ENCODE measurements around the gene MED8.
"Not testable (repeated sequence)": the region's sequence is repeated elsewhere in the genome, so short reads cannot be mapped to it uniquely, and the experiment has no call there.

Gene MED8

GRCh38 chr1:43421976-43422750 is 32.6 kb upstream of the MED8 start:
- DNase-seq, result no peak

DNA sequence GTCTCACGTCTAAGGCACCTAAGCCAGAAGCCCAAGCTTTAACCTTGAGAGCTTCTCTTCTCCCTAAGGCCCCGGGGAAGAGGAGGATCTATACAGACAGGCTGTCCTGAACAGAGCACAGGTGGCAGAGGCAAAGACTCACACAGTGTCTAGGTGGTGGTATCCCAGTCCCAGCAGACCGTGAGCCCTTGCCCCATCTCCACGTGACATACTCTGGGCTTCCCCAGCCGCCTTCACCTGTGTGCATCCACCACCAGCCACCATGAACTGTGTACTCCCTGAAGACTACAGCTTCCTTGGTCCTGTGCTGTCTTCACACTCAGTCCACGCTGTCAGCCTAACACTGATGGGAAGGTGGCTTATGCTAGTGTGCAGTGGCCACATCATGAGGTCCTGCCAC is 31.8 kb upstream of the MED8 start:
- DNase-seq, result no peak

DNA sequence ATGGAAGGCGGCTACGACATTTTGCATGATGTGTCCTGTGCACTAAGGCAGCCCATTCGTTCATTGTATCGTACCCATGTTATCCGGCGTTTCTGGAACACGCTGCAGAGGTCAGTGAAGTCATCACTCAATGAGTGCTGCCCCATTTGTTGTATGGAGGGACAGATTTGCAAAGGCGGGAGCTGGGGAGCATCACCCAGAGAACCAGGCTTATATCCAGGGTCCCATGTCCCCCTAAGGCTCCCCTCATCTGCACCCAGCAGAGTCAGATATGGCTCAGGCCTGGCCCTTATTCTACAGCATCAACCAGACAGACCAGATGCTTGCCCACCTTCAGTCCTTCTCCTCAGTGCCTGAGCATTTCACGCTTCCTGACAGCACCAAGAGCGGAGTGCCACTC is 31.3 kb upstream of the MED8 start:
- DNase-seq, result no peak

- no peak for DNase-seq
Observed at GRCh38 chr1:43419627-43420425, 30.2 kb upstream of the MED8 start.

DNA sequence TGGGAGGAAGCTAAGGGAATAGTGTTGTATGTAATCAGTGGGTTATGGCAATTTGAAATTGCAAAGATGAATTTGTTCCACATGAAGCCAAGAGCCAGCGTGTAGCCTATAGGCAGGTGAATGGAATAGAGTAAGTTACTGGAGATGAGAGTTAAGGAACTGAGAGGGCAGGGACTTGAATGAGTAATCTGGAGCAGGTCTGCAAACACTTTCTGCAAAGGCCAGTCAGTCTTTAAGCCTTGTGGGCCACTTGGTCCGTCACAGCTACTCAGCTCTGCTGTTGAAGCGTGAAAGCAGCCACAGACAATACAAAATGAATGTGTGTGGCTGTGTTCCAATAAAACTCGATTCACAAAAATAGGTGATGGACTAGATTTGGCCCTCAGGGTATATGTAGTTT is 29.3 kb upstream of the MED8 start:
- DNase-seq, result no peak

GRCh38 chr1:43415901-43416300 is 26.3 kb upstream of the MED8 start:
- no peak for DNase-seq

DNA sequence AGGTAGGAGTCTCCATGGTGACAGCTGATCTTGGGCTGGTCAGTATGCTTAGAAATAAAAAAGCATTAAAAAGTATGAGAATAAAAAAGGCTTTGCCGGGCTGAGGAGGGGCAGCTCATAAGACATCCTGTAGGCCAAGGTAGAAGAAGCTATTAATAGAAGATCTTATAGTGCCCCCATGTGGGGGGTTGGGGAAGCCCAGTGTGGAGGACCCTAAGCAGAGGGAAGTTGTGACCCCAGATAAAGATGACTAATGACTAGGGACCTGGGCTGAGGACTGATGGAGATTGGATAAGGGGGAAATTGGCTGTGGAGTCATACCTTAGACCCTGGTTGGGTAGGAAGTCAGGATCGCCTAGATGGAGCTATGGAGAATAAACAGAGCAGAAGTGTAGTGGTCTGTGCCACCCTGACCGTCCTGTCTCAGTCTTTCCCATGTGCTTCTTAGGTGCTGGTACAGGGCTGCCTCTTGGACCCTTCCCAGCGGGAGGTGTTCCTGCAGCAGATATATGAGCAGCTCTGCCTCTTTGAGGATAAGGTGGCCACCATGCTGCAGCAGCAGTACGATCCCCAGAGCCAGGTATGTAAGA is 25.1 kb upstream of the MED8 start:
- DNase-seq, result no peak

DNA sequence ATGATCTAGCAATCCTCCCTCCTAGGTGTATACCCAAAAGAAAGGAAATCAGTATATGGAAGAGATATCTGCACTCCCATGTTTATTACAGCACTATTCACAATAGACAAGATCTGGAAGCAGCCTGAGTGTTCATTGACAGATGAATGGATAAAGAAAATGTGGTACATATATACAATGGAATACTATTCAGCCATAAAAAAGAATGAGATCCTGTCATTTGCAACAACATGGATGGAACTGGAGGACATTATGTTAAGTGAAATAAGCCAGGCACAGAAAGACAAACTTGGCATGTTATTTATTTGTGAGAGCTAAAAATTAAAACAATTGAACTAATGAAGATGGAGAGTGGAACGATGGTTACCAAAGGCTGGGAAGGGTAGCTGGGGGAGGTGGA is 23.8 kb upstream of the MED8 start:
- DNase-seq, result not testable (repeated sequence)

- DNase-seq, result no peak
Observed at GRCh38 chr1:43410571-43410970, 21.0 kb upstream of the MED8 start.

DNA sequence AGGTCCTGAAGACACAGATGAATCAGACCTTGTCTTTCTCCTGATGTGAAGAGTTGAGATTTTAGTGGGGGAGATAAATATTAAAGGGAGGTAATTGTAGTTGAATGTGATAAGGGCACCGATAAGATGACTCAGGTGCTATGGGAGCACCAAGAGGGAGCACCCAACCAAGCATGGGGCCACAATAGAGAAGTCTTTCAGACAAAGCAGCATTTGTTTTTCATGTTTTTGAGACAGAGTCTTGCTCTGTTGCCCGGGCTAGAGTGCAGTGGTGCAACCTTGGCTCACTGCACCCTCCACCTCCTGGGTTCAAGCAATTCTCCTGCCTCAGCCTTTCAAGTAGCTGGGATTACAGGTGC is 16.3 kb upstream of the MED8 start:
- DNase-seq, result no peak

DNA sequence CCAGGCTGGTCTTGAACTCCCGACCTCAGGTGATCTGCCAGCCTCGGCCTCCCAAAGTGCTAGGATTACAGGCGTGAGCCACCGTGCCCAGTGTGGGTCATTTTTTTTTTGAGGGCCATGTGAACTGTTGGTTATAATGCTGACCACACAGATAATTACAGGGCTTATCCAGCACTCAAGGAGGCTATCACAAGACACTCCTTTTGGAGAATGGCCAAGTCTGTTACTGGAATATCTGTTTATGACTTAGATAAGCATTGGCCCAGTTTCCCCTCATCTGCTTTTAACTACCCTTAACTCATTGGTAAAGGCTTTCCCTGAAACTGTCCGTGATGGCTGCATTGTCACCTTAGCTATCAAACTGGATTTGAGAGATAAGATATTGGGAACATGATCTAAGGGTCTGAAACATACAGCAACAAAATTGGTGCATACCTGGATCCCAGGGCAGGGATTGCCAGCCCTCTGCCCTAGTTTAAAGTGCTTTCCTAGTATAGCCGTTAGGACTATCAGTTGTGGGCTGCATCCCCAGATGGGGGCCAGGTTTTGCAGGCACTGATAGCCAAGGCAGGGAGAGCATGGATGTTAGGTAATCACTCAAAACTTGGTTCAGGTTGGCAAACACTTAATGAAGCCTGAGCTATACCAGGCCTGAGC is 15.7 kb upstream of the MED8 start:
- no peak for DNase-seq

DNA sequence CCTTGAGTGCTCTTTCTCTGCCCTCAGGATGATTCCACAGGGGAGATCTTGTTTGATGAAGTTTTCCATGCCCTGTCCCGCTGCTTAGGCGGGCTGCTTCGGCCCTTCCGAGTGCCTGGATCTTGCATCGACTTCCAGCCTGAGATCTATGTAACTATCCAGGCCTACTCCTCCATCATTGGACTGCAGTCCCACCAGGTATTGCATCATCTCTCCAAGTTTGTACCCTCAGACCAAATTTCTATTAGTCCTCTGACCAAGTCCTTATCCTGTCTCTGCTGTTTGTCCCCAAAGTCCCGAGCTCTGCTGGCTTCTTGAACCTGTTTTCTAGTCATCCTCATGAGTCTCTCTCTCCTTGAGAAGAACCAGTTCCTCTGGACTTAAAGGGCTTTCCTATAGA is 14.8 kb upstream of the MED8 start:
- no peak for DNase-seq

DNA sequence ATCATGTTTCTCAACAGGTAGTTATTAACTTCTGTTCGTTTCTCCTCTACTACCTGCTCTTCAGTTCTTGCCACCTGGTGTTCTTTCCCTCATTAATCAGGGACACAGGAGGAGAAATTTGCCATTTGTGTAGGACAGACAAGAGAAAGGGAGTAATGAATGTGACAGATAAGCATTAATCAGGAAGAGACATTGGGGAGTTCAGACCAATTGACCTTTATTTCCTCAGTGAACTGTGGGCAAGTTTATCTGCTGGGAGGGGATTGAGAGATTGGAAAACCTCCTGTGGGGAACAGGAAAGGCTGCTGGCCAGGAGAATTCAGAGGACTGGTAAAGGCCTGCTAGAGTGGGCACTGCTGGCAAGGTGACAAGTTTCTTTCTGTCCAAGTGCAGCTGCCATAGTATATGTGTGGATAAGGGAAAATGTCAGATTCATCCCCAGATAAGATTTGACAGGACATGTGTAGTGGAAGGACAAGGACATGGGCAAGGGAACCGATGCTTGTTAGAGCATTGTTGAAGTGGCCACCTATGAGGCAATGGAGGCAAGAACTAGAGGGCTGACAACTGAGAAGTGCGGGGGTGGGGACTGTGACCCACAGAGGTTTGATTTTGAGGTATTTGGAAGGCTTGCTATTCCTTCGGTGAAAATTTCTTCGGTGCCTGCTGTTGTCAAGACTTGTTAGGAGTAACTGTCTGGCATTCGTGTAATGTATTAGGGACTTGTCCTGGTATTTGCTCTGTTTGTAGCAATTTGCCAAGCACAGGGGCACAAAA is 12.7 kb upstream of the MED8 start:
- no peak for DNase-seq

DNA sequence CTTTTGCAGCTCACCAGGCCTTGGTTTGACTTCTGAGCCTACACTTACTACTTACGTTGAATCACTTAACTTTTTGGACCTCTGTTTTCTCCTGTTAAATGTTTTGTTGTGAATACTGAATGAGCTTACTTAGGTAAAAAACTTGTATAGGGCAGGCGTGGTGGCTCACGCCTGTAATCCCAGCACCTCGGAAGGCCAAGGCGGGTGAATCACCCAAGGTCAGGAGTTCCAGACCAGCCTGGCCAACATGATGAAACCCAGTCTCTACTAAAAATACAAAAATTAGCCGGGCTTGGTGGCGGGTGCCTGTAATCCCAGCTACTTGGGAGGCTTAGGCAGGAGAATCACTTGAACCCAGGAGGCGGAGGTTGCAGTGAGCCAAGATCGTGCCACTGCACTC is 10.8 kb upstream of the MED8 start:
- DNase-seq, result not testable (repeated sequence)

GRCh38 chr1:43398227-43398626 is 8.6 kb upstream of the MED8 start:
- DNase-seq, result no peak

DNA sequence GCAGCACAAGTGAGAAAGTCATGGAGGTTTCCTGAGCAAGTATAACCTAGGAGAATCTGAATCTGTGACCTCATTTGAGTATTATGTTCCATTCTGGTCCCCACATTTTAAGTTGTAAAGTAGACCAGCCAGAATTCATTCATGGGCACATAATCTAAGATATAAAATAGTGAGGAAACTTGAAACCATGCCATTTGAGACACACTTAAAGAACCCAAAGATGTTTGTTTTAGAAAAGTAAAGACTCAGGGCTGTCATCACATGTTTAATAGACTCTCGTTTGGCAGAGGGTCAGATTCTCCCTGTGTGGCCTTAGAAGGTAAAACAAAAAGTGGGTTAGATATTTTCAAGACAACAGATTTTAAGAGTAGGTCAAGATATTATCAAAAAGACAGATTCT is 6.5 kb upstream of the MED8 start:
- no peak for DNase-seq

DNA sequence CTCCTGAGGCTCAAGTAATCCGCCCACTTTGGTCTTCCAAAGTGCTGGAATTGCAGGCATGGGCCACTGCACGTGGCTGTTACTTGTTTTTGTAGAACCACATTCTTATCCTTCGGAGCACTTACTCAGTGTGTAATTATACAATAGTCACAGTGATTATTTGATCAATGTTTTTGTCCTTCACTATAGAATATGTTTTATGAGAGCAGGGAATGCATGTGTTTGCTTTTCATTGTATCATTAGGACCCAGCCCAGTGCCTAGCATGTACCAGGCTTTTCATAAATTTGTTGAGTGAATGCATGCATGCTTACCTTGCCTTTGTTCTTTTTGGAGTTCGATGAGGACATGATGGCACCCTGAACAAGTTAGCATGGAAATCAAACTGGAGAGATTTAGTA is 5.9 kb upstream of the MED8 start:
- no peak for DNase-seq

DNA sequence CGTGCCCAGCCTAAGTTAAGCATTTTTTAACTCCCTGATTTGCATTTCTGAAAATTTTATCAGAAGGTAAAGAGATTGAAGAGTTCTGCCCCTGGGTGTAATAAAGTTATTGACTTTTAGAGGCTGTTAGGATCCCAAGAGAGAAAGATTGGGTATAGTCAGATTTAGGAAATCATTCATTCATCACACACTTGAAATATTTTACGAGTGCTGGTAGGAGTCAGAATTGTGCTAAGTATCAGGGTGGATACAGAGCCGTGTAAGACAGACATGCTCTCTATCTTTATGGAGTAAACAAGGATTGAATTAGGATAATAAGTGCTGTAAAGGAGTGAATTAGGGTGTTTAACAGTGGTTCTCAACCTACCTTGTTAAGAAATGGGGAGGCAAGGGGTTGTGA is 3.1 kb upstream of the MED8 start:
- no peak for DNase-seq

DNA sequence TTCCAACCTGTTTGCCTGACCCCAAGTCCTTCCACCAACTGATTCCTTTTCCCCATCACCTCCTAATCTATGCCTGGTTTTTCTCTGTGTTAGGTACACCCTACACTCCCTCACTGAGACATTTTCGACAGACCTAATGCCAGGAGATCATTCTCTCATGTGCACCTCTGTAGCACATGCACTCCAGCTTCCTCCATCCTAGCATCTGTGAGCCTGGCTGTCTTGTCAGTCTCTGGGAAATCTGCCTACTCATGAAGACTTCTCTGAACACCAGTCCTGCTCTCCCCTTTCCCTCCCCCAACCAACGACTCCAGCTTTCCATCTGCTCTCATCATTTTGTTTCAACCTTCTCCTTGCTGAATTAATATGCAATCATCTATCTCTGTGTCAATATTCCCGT is 987 bp downstream of the MED8 start:
- no peak for DNase-seq

DNA sequence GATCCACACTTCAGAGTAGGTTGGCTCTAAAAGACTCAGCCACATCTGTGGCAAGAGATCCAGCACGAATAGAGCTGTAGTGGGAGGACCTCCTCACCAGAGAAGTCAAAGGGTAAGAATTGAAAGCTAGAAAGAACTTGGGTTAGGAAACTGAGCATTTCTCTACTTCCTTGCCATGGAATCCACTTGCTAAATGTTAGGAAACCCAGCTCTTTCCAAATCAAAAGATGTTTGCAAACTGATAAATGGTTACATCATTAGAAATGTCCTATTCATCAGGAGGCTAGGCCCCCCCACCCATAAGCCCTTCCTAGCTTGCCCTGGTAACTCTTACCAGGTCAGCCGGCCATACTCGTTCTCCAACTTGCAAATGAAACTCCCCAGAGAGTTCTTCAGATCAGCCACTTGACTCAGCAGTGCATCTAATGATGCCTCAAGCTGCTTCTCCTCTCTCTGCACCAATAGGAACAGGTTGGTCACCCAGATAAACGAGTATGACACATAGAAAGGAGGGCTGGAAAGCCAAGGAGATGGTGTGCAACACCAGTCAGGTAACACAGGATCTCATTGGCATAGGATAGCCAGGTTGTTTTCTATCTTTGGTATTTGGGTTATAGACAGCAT is 1.5 kb downstream of the MED8 start:
- DNase-seq, result no peak

DNA sequence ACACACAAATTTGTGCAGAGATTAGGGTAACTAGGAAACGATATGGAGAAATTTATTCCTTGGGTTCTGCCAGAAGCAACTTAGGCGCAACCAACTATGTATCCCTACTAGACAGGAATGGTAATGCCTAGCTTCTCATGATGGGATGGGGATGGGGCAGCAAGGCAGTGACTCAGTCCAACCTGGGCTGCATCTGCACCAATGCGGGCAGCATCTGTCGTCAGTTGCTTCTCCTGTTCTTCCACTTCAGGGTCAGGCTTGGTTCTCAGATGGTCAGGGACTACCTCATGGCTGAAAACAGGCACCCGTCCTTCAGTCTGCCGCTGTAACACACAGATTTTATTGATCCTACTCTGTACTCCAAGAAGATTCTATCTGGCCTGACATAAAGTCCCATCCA is 2.9 kb downstream of the MED8 start:
- DNase-seq, result no peak

DNA sequence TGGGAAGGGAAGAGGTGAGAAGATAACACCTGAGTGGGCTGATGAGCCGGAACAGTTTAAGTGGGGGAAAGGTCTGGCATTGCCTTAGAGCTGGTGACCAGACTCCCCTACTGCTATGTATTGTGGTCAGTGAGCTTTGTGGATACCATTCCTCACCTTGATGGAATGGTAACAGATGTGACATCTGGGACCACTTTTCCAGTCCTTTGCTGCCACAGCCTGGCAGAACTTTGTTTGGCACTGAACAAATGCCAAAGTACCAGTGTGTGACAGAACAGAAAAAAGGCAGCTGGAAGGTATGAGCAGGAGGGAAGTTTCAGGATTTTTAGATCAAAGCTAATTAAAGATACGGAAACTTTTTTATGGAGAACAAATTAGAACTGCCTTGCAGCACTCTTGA is 6.2 kb downstream of the MED8 start:
- DNase-seq, result no peak

Data from left hindlimb (tissue), 1 donor.